Upper lobe of left lung (tissue), 4 donors: ENCODE results near the gene HTR6.

Experiments
- EP300 ChIP-seq, 4 donors: sonication (generic); formaldehyde crosslinking; IDR thresholded peaks; one replicate each; pipeline ENCODE4 v1.5.1; 2017; ENCODE audit warnings: antibody characterized with exemption in 4 of 4, control low read depth in 2 of 4
- POLR2A ChIP-seq, 4 donors: fragments of 450-650 bp; IDR thresholded peaks; one replicate each; pipeline ENCODE4 v1.5.1; 2016 to 2017; ENCODE audit warnings: antibody characterized with exemption in 4 of 4, mild to moderate bottlenecking in 2 of 4
- POLR2AphosphoS5 ChIP-seq, 2 donors: sonication (generic); formaldehyde crosslinking; IDR thresholded peaks; one replicate each; pipeline ENCODE4 v1.5.1; 2017; ENCODE audit warnings: antibody characterized with exemption in 2 of 2
- TF ChIP-seq, protein P1 (sequence below), 6 experiments: fragments of 450-650 bp in 4 of 6; fragments of 200-600 bp in 2 of 6; sonication (generic) in 2 of 6; IDR thresholded peaks; one replicate each; pipeline ENCODE4 v1.5.1; 2016 to 2019; ENCODE audit warnings: antibody characterized with exemption in 6 of 6

- TF ChIP-seq, protein P1, sequence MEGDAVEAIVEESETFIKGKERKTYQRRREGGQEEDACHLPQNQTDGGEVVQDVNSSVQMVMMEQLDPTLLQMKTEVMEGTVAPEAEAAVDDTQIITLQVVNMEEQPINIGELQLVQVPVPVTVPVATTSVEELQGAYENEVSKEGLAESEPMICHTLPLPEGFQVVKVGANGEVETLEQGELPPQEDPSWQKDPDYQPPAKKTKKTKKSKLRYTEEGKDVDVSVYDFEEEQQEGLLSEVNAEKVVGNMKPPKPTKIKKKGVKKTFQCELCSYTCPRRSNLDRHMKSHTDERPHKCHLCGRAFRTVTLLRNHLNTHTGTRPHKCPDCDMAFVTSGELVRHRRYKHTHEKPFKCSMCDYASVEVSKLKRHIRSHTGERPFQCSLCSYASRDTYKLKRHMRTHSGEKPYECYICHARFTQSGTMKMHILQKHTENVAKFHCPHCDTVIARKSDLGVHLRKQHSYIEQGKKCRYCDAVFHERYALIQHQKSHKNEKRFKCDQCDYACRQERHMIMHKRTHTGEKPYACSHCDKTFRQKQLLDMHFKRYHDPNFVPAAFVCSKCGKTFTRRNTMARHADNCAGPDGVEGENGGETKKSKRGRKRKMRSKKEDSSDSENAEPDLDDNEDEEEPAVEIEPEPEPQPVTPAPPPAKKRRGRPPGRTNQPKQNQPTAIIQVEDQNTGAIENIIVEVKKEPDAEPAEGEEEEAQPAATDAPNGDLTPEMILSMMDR (IDR thresholded peaks at IDR 0.05): no peak
- TF ChIP-seq POLR2A (IDR thresholded peaks at IDR 0.05) (no peak), EP300 (IDR thresholded peaks at IDR 0.05) (no peak), POLR2AphosphoS5 (IDR thresholded peaks at IDR 0.05) (no peak)
These were observed 59.2 kb downstream of the HTR6 start for GRCh38 chr1:19723874-19724273.
